Mesothelial cell of epicardium (in vitro differentiated cells): Measurements from ENCODE around the gene PTP4A1. TPM values are rescaled to one million over a fixed set of nuclear protein-coding genes. Genes with fewer than 3 reads are reported as not detected.

Experiments used
- DNase-seq, 2 experiments: peaks; one replicate each; pipeline ENCODE4 v3.0.0; 2021; ENCODE audit warnings: low spot score in 2 of 2; ENCODE audit not compliant: unreplicated experiment in 2 of 2
- H3K27ac Mint-ChIP-seq: 2 replicates; pipeline ENCODE4 v1.8.0; 2021; ENCODE audit warnings: mixed read lengths
- H3K27me3 Mint-ChIP-seq: 2 replicates; pipeline ENCODE4 v1.8.0; 2021; ENCODE audit warnings: low read depth, mixed read lengths
- H3K36me3 Mint-ChIP-seq: 2 replicates; pipeline ENCODE4 v1.8.0; 2021; ENCODE audit warnings: mixed read lengths
- H3K4me1 Mint-ChIP-seq: 2 replicates; pipeline ENCODE4 v1.8.0; 2021; ENCODE audit warnings: mixed read lengths
- H3K4me3 Mint-ChIP-seq: 2 replicates; pipeline ENCODE4 v1.8.0; 2021; ENCODE audit warnings: mild to moderate bottlenecking, moderate library complexity, mixed read lengths
- H3K9me3 Mint-ChIP-seq: 2 replicates; pipeline ENCODE4 v1.8.0; 2021; ENCODE audit warnings: mixed read lengths
- total RNA-seq: library from RNA; stranded (reverse); gene quantifications from 3 replicates; pipeline ENCODE4 v1.2.1, GENCODE V29; 2021
- TF ChIP-seq, protein P1 (sequence below): fragments of 200-600 bp; sonication (generic); IDR thresholded peaks from one replicate; pipeline ENCODE4 v1.5.0; 2021; ENCODE audit warnings: antibody characterized with exemption; ENCODE audit not compliant: unreplicated experiment

The PTP4A1 gene
- total RNA-seq, 1 donor from 2014 or later, result 51.5 TPM

DNA sequence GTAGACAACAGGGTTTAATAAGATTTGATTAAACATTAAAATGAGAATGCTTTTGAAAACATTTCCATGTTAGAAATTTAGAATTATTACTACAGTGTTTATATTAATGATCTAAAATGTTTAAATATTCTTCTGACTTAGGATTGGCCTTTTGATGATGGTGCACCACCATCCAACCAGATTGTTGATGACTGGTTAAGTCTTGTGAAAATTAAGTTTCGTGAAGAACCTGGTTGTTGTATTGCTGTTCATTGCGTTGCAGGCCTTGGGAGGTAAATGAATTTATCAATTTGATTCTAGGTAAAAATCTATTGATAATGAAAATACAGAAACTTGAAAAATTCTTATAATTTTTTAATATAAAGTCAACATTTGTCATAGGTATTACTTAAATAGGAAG lies 6.5 kb downstream of the PTP4A1 start:
- Mint-ChIP-seq H3K36me3 (peaks cover 24% of the 10 kb centered on the region), H3K27me3 (no peaks in the 10 kb centered on the region), H3K9me3 (no peaks in the 10 kb centered on the region), H3K4me1 (peaks cover 28% of the 10 kb centered on the region), H3K4me3 (no peak overlapping the region), H3K27ac (no peak overlapping the region)
- no peak for DNase-seq
- TF ChIP-seq, protein P1, sequence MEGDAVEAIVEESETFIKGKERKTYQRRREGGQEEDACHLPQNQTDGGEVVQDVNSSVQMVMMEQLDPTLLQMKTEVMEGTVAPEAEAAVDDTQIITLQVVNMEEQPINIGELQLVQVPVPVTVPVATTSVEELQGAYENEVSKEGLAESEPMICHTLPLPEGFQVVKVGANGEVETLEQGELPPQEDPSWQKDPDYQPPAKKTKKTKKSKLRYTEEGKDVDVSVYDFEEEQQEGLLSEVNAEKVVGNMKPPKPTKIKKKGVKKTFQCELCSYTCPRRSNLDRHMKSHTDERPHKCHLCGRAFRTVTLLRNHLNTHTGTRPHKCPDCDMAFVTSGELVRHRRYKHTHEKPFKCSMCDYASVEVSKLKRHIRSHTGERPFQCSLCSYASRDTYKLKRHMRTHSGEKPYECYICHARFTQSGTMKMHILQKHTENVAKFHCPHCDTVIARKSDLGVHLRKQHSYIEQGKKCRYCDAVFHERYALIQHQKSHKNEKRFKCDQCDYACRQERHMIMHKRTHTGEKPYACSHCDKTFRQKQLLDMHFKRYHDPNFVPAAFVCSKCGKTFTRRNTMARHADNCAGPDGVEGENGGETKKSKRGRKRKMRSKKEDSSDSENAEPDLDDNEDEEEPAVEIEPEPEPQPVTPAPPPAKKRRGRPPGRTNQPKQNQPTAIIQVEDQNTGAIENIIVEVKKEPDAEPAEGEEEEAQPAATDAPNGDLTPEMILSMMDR, result no peak

DNA sequence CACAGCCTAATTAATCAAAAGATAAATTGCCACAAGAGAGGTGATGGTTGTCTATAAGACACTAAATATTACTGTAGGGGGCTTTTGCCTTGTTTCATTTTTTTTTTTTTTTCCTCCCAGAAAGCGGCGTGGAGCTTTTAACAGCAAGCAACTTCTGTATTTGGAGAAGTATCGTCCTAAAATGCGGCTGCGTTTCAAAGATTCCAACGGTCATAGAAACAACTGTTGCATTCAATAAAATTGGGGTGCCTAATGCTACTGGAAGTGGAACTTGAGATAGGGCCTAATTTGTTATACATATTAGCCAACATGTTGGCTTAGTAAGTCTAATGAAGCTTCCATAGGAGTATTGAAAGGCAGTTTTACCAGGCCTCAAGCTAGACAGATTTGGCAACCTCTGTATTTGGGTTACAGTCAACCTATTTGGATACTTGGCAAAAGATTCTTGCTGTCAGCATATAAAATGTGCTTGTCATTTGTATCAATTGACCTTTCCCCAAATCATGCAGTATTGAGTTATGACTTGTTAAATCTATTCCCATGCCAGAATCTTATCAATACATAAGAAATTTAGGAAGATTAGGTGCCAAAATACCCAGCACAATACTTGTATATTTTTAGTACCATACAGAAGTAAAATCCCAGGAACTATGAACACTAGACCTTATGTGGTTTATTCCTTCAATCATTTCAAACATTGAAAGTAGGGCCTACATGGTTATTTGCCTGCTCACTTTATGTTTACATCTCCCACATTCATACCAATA lies 7.8 kb downstream of the PTP4A1 start:
- H3K4me1 Mint-ChIP-seq, result peaks cover 14% of the 10 kb centered on the region
- TF ChIP-seq, protein P1, result no peak
- H3K9me3 Mint-ChIP-seq, result no peaks in the 10 kb centered on the region
- no peak overlapping the region for H3K4me3 Mint-ChIP-seq
- no peak overlapping the region for H3K27ac Mint-ChIP-seq
- no peaks in the 10 kb centered on the region for H3K27me3 Mint-ChIP-seq
- peaks cover 24% of the 10 kb centered on the region for H3K36me3 Mint-ChIP-seq
- no peak for DNase-seq

DNA sequence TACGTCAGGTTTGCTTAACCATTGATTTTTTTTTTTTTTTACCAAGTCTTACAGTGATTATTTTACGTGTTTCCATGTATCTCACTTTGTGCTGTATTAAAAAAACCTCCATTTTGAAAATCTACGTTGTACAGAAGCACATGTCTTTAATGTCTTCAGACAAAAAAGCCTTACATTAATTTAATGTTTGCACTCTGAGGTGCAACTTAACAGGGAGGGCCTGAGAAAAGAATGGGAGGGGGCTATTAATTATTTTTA lies 8.4 kb downstream of the PTP4A1 start:
- peaks cover 9% of the 10 kb centered on the region for H3K4me1 Mint-ChIP-seq
- DNase-seq, result no peak
- H3K4me3 Mint-ChIP-seq, result no peak overlapping the region
- TF ChIP-seq, protein P1, result no peak
- no peaks in the 10 kb centered on the region for H3K27me3 Mint-ChIP-seq
- H3K36me3 Mint-ChIP-seq, result peaks cover 24% of the 10 kb centered on the region
- no peak overlapping the region for H3K27ac Mint-ChIP-seq
- no peaks in the 10 kb centered on the region for H3K9me3 Mint-ChIP-seq

DNA sequence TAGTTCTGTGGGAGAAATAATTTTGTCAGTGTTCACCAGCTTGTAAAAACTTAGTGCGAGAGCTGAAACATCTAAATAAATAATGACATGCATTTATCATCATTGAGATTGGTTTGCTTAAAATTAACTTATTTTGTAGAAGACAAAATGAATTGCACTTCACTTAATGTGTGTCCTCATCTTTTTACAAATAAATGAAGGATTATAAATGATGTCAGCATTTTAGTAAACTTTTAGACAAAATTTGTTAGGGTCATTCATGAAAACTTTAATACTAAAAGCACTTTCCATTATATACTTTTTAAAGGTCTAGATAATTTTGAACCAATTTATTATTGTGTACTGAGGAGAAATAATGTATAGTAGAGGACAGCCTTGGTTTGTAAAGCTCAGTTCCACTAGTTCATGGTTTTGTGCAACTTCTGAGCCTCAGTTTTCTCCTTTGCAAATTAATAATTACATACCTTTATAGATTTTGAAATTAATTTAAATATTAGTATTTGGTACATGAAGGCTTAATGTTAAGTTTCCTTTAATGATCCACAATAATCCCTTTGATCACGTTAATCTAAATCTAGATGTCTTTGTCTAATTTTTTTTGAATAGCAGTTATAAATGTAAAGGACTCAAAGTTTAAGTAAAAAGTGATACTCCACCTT lies 9.2 kb downstream of the PTP4A1 start:
- TF ChIP-seq, protein P1, result no peak
- peaks cover 23% of the 10 kb centered on the region for H3K36me3 Mint-ChIP-seq
- H3K4me3 Mint-ChIP-seq, result no peak overlapping the region
- peaks cover 3% of the 10 kb centered on the region for H3K4me1 Mint-ChIP-seq
- no peak overlapping the region for H3K27ac Mint-ChIP-seq
- H3K9me3 Mint-ChIP-seq, result no peaks in the 10 kb centered on the region
- no peak for DNase-seq
- no peaks in the 10 kb centered on the region for H3K27me3 Mint-ChIP-seq

DNA sequence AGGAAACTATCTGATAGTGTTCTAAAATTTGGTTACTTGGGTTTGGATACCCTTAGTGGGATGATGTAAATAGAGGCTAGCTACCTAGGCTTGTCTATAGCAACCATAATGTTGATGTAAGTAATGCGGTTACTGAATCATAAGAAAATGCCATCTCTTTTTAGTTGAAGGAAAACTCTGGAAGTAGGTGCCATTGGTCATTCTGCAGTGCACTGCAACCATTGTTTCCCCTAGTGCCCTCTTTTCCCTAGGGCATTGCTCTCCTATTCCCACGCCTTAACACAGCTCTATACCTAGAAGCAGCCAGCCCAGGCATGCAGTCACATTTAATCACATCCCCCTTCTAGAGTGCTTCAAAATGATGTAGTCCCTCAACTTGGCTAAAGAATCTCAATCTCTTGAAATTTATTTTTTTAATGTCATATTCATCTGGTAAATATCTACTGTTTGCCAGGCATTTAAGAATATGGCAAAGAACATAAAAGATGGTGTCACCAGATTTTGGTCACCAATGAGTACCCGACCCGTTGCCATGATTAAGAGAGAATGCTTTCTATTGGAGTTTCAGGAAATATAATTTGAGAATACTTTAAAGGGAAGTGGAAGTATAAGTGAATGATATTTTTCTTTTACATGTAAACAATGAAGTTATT lies 10.4 kb downstream of the PTP4A1 start:
- Mint-ChIP-seq H3K4me3 (no peak overlapping the region), H3K36me3 (peaks cover 16% of the 10 kb centered on the region), H3K27ac (no peak overlapping the region), H3K9me3 (no peaks in the 10 kb centered on the region), H3K4me1 (no peaks in the 10 kb centered on the region), H3K27me3 (no peaks in the 10 kb centered on the region)
- TF ChIP-seq, protein P1, result no peak
- no peak for DNase-seq
